C4-2B (cell line): ENCODE results near the gene FZD8.

ENCODE experiments used
- ZFX ChIP-seq: fragments of 450-650 bp; IDR thresholded peaks from 2 replicates; pipeline ENCODE4 v1.6.1; 2017
- TF ChIP-seq, protein P1 (sequence below): fragments of 450-650 bp; conservative IDR thresholded peaks from 2 replicates; pipeline ENCODE4 v1.5.1; 2017; ENCODE audit warnings: mild to moderate bottlenecking

DNA sequence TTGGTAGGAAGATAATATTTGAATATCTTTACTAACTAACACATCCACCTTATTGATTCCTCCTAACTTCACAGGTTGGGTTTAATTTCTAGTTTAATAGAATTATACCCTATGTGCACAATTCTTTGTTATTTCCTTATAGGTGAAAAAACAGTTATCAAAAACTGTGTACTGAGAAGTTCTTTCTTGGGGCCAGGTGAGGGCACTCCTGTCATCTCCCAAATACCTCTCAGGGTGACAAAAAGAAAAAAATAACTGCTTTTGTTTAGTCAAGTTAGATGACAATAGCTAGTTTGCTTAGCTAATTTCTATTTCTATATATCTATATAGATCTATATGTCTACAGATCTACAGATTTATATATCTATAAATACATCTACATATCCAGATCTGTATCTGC is 10.1 kb downstream of the FZD8 start:
- TF ChIP-seq, protein P1, sequence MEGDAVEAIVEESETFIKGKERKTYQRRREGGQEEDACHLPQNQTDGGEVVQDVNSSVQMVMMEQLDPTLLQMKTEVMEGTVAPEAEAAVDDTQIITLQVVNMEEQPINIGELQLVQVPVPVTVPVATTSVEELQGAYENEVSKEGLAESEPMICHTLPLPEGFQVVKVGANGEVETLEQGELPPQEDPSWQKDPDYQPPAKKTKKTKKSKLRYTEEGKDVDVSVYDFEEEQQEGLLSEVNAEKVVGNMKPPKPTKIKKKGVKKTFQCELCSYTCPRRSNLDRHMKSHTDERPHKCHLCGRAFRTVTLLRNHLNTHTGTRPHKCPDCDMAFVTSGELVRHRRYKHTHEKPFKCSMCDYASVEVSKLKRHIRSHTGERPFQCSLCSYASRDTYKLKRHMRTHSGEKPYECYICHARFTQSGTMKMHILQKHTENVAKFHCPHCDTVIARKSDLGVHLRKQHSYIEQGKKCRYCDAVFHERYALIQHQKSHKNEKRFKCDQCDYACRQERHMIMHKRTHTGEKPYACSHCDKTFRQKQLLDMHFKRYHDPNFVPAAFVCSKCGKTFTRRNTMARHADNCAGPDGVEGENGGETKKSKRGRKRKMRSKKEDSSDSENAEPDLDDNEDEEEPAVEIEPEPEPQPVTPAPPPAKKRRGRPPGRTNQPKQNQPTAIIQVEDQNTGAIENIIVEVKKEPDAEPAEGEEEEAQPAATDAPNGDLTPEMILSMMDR, result peak; percentile 56
- TF ChIP-seq ZFX, result no peak
